Right ventricle myocardium inferior (tissue), 1 donor: ENCODE measurements around the gene RPL11. TPM values are rescaled to one million over a fixed set of nuclear protein-coding genes. Genes with fewer than 3 reads are reported as not detected.
"Not testable (repeated sequence)": the region's sequence is repeated elsewhere in the genome, so short reads cannot be mapped to it uniquely, and the experiment has no call there.

Source experiments
- ATAC-seq: fragments of 200-7000 bp; cut with Tn5 transposase; one replicate; pipeline ENCODE4 v1.9.1; 2020; ENCODE audit warnings: mild to moderate bottlenecking, moderate library complexity
- DNase-seq: peaks from one replicate; pipeline ENCODE4 v3.0.0; 2021; ENCODE audit errors: missing footprints
- intact Hi-C: fragments of 100-400 bp; cut with DNase I; formaldehyde crosslinking; loops from one replicate; pipeline ENCODE4 v1.11.0; 2022
- total RNA-seq: library from RNA; stranded (reverse); fragmentation: NEBNext Ultra II Directional; extraction: Animal tissue kit (Norgen Biotek cat#: 25700); gene quantifications from one replicate; pipeline ENCODE4 v1.2.1, GENCODE V29; 2021
- donor health status: DM: no; HTN: yes; CAD: no; lungs with severe emphysema.

The RPL11 gene
- total RNA-seq, 1 donor from 2014 or later = 681 TPM

- ATAC-seq (no peak), DNase-seq (no peak)
- intact Hi-C loops = no loop called here
These were observed 28.8 kb downstream of the RPL11 start for GRCh38 chr1:23720256-23720995.

- intact Hi-C loops = no loop called here
- no peak for DNase-seq
- no peak for ATAC-seq
These were observed 31.0 kb downstream of the RPL11 start for GRCh38 chr1:23722652-23723051.

- ATAC-seq (no peak), DNase-seq (no peak)
- intact Hi-C loops = no loop called here
These were observed 35.1 kb downstream of the RPL11 start for GRCh38 chr1:23726686-23727085.

GRCh38 chr1:23727362-23727811 is 35.8 kb downstream of the RPL11 start:
- intact Hi-C loops = no loop called here
- peak; percentile 87 for DNase-seq
- peak; percentile 98 for ATAC-seq

GRCh38 chr1:23732363-23733224 is 41.0 kb downstream of the RPL11 start:
- intact Hi-C loops = no loop called here
- DNase-seq = no peak
- ATAC-seq = no peak

GRCh38 chr1:23733281-23733680 is 41.7 kb downstream of the RPL11 start:
- intact Hi-C loops, ATAC-seq, DNase-seq: not testable (repeated sequence)

- ATAC-seq (no peak), DNase-seq (no peak)
- intact Hi-C loops = no loop called here
These were observed 45.0 kb downstream of the RPL11 start for GRCh38 chr1:23736437-23737134.

GRCh38 chr1:23741609-23742008 is 50.0 kb downstream of the RPL11 start:
- intact Hi-C loops = loop anchor here (5.0 kb wide), 1 partner anchor 49 kb away; the partner anchor contains the start of gene RPL11

GRCh38 chr1:23742670-23743286 is 51.2 kb downstream of the RPL11 start:
- intact Hi-C loops = loop anchor here (5.0 kb wide), 1 partner anchor 50 kb away; the partner anchor contains the start of gene RPL11
- ATAC-seq (peak; percentile 36), DNase-seq (no peak)

More at GRCh38 chr1:23741609-23742008, 50.0 kb downstream of the RPL11 start:
- DNase-seq (no peak), ATAC-seq (no peak)

GRCh38 chr1:23743287-23744152 is 51.9 kb downstream of the RPL11 start, which contains the start of gene ELOA:
Gene ELOA, plus strand, starts transcription at chr1:23743471. Its CDS starts 33 bp downstream, at chr1:23743504.
- ATAC-seq (peak; percentile 95), DNase-seq (peak; percentile 92)
- intact Hi-C loops = loop anchor here (5.0 kb wide), 1 partner anchor 51 kb away; the partner anchor contains the start of gene RPL11

GRCh38 chr1:23745515-23745914 is 53.9 kb downstream of the RPL11 start:
- intact Hi-C loops = no loop called here

More at GRCh38 chr1:23745515-23745914, 53.9 kb downstream of the RPL11 start:
- ATAC-seq (no peak), DNase-seq (no peak)

Other genes starting within 250 kb of the RPL11 start
- 44.3 TPM for gene ASAP3, start 207.6 kb upstream of the RPL11 start, total RNA-seq
- gene E2F2, start 160.6 kb upstream of the RPL11 start, total RNA-seq = 0.76 TPM
- gene ID3, start 132.3 kb upstream of the RPL11 start, total RNA-seq = 90.3 TPM
- gene ELOA, start 51.7 kb downstream of the RPL11 start, total RNA-seq = 37.7 TPM
- 42.7 TPM for gene PITHD1, start 86.6 kb downstream of the RPL11 start, total RNA-seq
- 32.1 TPM for gene LYPLA2, start 99.3 kb downstream of the RPL11 start, total RNA-seq
- 7.8 TPM for gene GALE, start 108.9 kb downstream of the RPL11 start, total RNA-seq
- gene HMGCL, start 133.6 kb downstream of the RPL11 start, total RNA-seq = 32.8 TPM
- gene FUCA1, start 176.5 kb downstream of the RPL11 start, total RNA-seq = 12.2 TPM
- not detected for gene CNR2, start 221.6 kb downstream of the RPL11 start, total RNA-seq